Activated naive CD8-positive, alpha-beta T cell treated with anti-CD3 and anti-CD28 coated beads, Interleukin-2, amount 10 ng/mL, durations not matched to agents 7 days and 5 days (primary cell): ENCODE measurements around the gene NLRC5. TPM values are rescaled to one million over a fixed set of nuclear protein-coding genes. Genes with fewer than 3 reads are reported as not detected.

Source experiments
- ATAC-seq: fragments of 150-1000 bp; cut with Tn5 transposase; one replicate; pipeline ENCODE4 v1.10.0; 2021; ENCODE audit warnings: low read depth, moderate library complexity
- POLR2A ChIA-PET: fragments of 350-600 bp; sonication (Branson Sonifier 250); formaldehyde crosslinking; loops from one replicate; lab custom pipeline; 2021; ENCODE audit warnings: antibody characterized with exemption; lab: Charles Lee
- DNase-seq: peaks from one replicate; pipeline ENCODE4 v3.0.0; 2021
- H3K27ac Mint-ChIP-seq: one replicate; pipeline ENCODE4 v1.8.0; 2022; ENCODE audit warnings: mild to moderate bottlenecking, mixed read lengths
- H3K27me3 Mint-ChIP-seq: one replicate; pipeline ENCODE4 v1.8.0; 2022; ENCODE audit warnings: mild to moderate bottlenecking, moderate library complexity, mixed read lengths
- H3K36me3 Mint-ChIP-seq: one replicate; pipeline ENCODE4 v1.8.0; 2021; ENCODE audit warnings: mild to moderate bottlenecking, mixed read lengths
- H3K4me1 Mint-ChIP-seq: one replicate; pipeline ENCODE4 v1.8.0; 2021; ENCODE audit warnings: mixed read lengths
- H3K4me3 Mint-ChIP-seq: one replicate; pipeline ENCODE4 v1.8.0; 2022; ENCODE audit warnings: mild to moderate bottlenecking, moderate library complexity, mixed read lengths
- H3K9me3 Mint-ChIP-seq: one replicate; pipeline ENCODE4 v1.8.0; 2021; ENCODE audit warnings: mixed read lengths
- total RNA-seq, 2 experiments: library from RNA; stranded (reverse); gene quantifications; one replicate each; pipeline ENCODE4 v1.2.3, GENCODE V29; 2021

Gene NLRC5
- total RNA-seq, 2 experiments from 2014 or later: 401 to 414 TPM

DNA sequence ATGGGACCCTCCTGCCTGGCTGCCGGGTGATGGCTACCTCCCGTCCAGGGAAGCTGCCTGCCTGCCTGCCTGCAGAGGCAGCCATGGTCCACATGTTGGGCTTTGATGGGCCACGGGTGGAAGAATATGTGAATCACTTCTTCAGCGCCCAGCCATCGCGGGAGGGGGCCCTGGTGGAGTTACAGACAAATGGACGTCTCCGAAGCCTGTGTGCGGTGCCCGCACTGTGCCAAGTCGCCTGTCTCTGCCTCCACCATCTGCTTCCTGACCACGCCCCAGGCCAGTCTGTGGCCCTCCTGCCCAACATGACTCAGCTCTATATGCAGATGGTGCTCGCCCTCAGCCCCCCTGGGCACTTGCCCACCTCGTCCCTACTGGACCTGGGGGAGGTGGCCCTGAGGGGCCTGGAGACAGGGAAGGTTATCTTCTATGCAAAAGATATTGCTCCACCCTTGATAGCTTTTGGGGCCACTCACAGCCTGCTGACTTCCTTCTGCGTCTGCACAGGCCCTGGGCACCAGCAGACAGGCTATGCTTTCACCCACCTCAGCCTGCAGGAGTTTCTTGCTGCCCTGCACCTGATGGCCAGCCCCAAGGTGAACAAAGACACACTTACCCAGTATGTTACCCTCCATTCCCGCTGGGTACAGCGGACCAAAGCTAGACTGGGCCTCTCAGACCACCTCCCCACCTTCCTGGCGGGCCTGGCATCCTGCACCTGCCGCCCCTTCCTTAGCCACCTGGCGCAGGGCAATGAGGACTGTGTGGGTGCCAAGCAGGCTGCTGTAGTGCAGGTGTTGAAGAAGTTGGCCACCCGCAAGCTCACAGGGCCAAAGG is 36.8 kb downstream of the NLRC5 start:
- POLR2A ChIA-PET: interaction anchor here (0.5 to 6.2 kb wide), 5 partner anchors 13 to 44 kb away, joined by 3 to 63 read pairs (median 3); no protein-coding TSS in a partner anchor
- H3K36me3 Mint-ChIP-seq: peaks cover 76% of the 10 kb centered on the region

DNA sequence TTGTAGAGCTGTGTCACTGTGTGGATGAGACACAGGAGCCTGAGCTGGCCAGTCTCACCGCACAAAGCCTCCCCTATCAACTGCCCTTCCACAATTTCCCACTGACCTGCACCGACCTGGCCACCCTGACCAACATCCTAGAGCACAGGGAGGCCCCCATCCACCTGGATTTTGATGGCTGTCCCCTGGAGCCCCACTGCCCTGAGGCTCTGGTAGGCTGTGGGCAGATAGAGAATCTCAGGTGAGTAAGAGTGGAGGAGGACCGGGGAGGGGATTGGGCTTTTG is 37.4 kb downstream of the NLRC5 start:
- no peak overlapping the region for H3K4me3 Mint-ChIP-seq
- peaks cover 56% of the 10 kb centered on the region for H3K4me1 Mint-ChIP-seq

More for the DNA sequence above, 36.8 kb downstream of the NLRC5 start:
- peaks cover 61% of the 10 kb centered on the region for H3K4me1 Mint-ChIP-seq
- H3K4me3 Mint-ChIP-seq: no peak overlapping the region
- H3K27me3 Mint-ChIP-seq: no peaks in the 10 kb centered on the region
- ATAC-seq (no peak), DNase-seq (no peak)
- H3K27ac Mint-ChIP-seq: peak overlapping the region; percentile 73
- no peaks in the 10 kb centered on the region for H3K9me3 Mint-ChIP-seq

DNA sequence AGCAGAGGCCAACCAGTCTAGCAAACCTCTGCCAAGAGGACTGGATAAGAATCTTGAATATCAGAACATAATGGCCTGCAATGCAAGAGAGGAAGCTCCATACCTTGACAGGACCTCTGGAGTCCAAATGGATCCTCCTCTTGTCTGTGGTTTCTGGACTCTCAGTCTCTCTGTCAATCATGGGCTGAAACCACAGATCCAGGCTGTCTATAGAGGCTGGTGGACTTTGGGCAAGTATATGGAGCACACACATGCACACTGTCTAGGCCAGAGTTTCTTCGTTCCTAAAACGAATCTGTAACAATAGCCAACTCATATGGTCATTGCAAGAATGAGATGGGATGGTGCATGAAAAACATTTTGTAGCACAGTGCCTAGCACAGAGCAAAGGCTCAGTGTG is 37.7 kb downstream of the NLRC5 start:
- Mint-ChIP-seq H3K9me3 (no peaks in the 10 kb centered on the region), H3K36me3 (peaks cover 76% of the 10 kb centered on the region), H3K4me1 (peaks cover 54% of the 10 kb centered on the region), H3K4me3 (no peak overlapping the region), H3K27me3 (no peaks in the 10 kb centered on the region), H3K27ac (peak overlapping the region; percentile 73)
- POLR2A ChIA-PET: interaction anchor here (0.8 to 4.1 kb wide), 5 partner anchors 12 to 45 kb away, joined by 3 to 39 read pairs (median 3); partner anchors contain the start of gene NLRC5
- DNase-seq (no peak), ATAC-seq (no peak)

More for the DNA sequence above, 37.4 kb downstream of the NLRC5 start:
- ATAC-seq (no peak), DNase-seq (no peak)
- H3K27ac Mint-ChIP-seq: peak overlapping the region; percentile 73
- H3K27me3 Mint-ChIP-seq: no peaks in the 10 kb centered on the region
- POLR2A ChIA-PET: interaction anchor here (0.8 to 4.1 kb wide), 4 partner anchors 12 to 44 kb away, joined by 3 to 39 read pairs (median 7); no protein-coding TSS in a partner anchor
- H3K36me3 Mint-ChIP-seq: peaks cover 76% of the 10 kb centered on the region
- H3K9me3 Mint-ChIP-seq: no peaks in the 10 kb centered on the region

GRCh38 chr16:57028086-57028485 is 38.7 kb downstream of the NLRC5 start:
- H3K27me3 Mint-ChIP-seq: no peaks in the 10 kb centered on the region
- ATAC-seq (no peak), DNase-seq (no peak)
- H3K4me1 Mint-ChIP-seq: peaks cover 46% of the 10 kb centered on the region
- H3K27ac Mint-ChIP-seq: peak overlapping the region; percentile 61
- POLR2A ChIA-PET: interaction anchor here (0.6 to 4.1 kb wide), 6 partner anchors 11 to 39 kb away, joined by 3 to 39 read pairs (median 4); partner anchors contain the start of gene NLRC5
- H3K9me3 Mint-ChIP-seq: no peaks in the 10 kb centered on the region
- H3K36me3 Mint-ChIP-seq: peaks cover 72% of the 10 kb centered on the region
- no peak overlapping the region for H3K4me3 Mint-ChIP-seq

- DNase-seq: no peak
- ATAC-seq: no peak
- Mint-ChIP-seq H3K27ac (no peak overlapping the region), H3K4me1 (peaks cover 42% of the 10 kb centered on the region), H3K36me3 (peaks cover 71% of the 10 kb centered on the region), H3K27me3 (no peaks in the 10 kb centered on the region), H3K4me3 (no peak overlapping the region), H3K9me3 (no peaks in the 10 kb centered on the region)
- POLR2A ChIA-PET: interaction anchor here (4.1 kb wide), 1 partner anchor 10 kb away, joined by 39 read pairs; no protein-coding TSS in a partner anchor
These were observed 40.1 kb downstream of the NLRC5 start for GRCh38 chr16:57029161-57030160.

- DNase-seq: no peak
- peaks cover 44% of the 10 kb centered on the region for H3K4me1 Mint-ChIP-seq
- POLR2A ChIA-PET: interaction anchor here (1.1 kb wide), 1 partner anchor 11 kb away, joined by 3 read pairs; no protein-coding TSS in a partner anchor
- H3K27me3 Mint-ChIP-seq: no peaks in the 10 kb centered on the region
- no peak for ATAC-seq
- H3K36me3 Mint-ChIP-seq: peaks cover 71% of the 10 kb centered on the region
- H3K27ac Mint-ChIP-seq: peak overlapping the region; percentile 13
- no peaks in the 10 kb centered on the region for H3K9me3 Mint-ChIP-seq
- H3K4me3 Mint-ChIP-seq: no peak overlapping the region
These were observed 41.1 kb downstream of the NLRC5 start for GRCh38 chr16:57030346-57030902.

DNA sequence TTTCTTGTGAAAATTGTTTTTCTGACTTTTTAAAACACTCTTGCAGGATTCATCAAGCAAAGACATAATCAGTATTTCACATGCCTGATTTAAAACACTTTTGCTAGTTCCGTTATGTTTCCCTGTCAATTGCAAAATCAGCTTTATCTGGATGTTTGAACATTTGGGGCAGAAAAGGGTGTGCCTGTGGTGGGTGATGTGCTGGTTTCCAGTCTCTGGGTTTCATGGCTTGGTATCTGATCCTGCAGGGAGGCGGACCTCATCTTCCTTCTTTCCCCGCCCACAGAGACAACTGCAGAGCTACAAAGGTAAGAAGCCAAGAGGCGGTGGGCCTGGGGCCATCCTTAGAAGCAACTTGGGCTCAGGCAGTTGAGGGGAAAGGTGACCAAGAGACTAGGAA is 41.8 kb downstream of the NLRC5 start:
- Mint-ChIP-seq H3K36me3 (peaks cover 70% of the 10 kb centered on the region), H3K27ac (no peak overlapping the region), H3K4me1 (peaks cover 48% of the 10 kb centered on the region), H3K9me3 (no peaks in the 10 kb centered on the region), H3K4me3 (no peak overlapping the region), H3K27me3 (no peaks in the 10 kb centered on the region)
- POLR2A ChIA-PET: interaction anchor here (1.1 to 4.0 kb wide), 3 partner anchors 8 to 10 kb away, joined by 3 to 26 read pairs (median 8); no protein-coding TSS in a partner anchor
- DNase-seq (no peak), ATAC-seq (no peak)

- DNase-seq (no peak), ATAC-seq (no peak)
- no peaks in the 10 kb centered on the region for H3K27me3 Mint-ChIP-seq
- peaks cover 67% of the 10 kb centered on the region for H3K36me3 Mint-ChIP-seq
- H3K4me3 Mint-ChIP-seq: no peak overlapping the region
- peaks cover 54% of the 10 kb centered on the region for H3K4me1 Mint-ChIP-seq
- no peak overlapping the region for H3K27ac Mint-ChIP-seq
- POLR2A ChIA-PET: interaction anchor here (1.2 to 4.0 kb wide), 3 partner anchors 9 to 37 kb away, joined by 4 to 26 read pairs (median 8); no protein-coding TSS in a partner anchor
- no peaks in the 10 kb centered on the region for H3K9me3 Mint-ChIP-seq
These were observed 43.0 kb downstream of the NLRC5 start for GRCh38 chr16:57032346-57032745.

- Mint-ChIP-seq H3K4me3 (no peak overlapping the region), H3K27me3 (no peaks in the 10 kb centered on the region), H3K9me3 (no peaks in the 10 kb centered on the region), H3K4me1 (peaks cover 54% of the 10 kb centered on the region), H3K27ac (peak overlapping the region; percentile 45), H3K36me3 (peaks cover 66% of the 10 kb centered on the region)
- DNase-seq (no peak), ATAC-seq (no peak)
- POLR2A ChIA-PET: interaction anchor here (0.7 to 4.0 kb wide), 5 partner anchors 8 to 43 kb away, joined by 3 to 26 read pairs (median 4); partner anchors contain the start of gene NLRC5
These were observed 43.6 kb downstream of the NLRC5 start for GRCh38 chr16:57032931-57033330.

- H3K27ac Mint-ChIP-seq: peak overlapping the region; percentile 81
- H3K4me3 Mint-ChIP-seq: peak overlapping the region; percentile 4
- H3K27me3 Mint-ChIP-seq: no peaks in the 10 kb centered on the region
- POLR2A ChIA-PET: interaction anchor here (1.2 to 6.3 kb wide), 4 partner anchors 8 to 47 kb away, joined by 3 to 39 read pairs (median 4); partner anchors contain the start of gene NLRC5
- ATAC-seq (no peak), DNase-seq (no peak)
- H3K36me3 Mint-ChIP-seq: peaks cover 59% of the 10 kb centered on the region
- no peaks in the 10 kb centered on the region for H3K9me3 Mint-ChIP-seq
- peaks cover 73% of the 10 kb centered on the region for H3K4me1 Mint-ChIP-seq
These were observed 47.0 kb downstream of the NLRC5 start for GRCh38 chr16:57036315-57036714.

GRCh38 chr16:57036945-57037344 is 47.6 kb downstream of the NLRC5 start:
- peaks cover 77% of the 10 kb centered on the region for H3K4me1 Mint-ChIP-seq
- no peaks in the 10 kb centered on the region for H3K27me3 Mint-ChIP-seq
- no peak for ATAC-seq
- no peak overlapping the region for H3K4me3 Mint-ChIP-seq
- no peak for DNase-seq
- POLR2A ChIA-PET: interaction anchor here (1.2 to 6.3 kb wide), 4 partner anchors 9 to 48 kb away, joined by 3 to 39 read pairs (median 4); partner anchors contain the start of gene NLRC5
- H3K27ac Mint-ChIP-seq: peak overlapping the region; percentile 81
- no peaks in the 10 kb centered on the region for H3K9me3 Mint-ChIP-seq
- peaks cover 53% of the 10 kb centered on the region for H3K36me3 Mint-ChIP-seq

DNA sequence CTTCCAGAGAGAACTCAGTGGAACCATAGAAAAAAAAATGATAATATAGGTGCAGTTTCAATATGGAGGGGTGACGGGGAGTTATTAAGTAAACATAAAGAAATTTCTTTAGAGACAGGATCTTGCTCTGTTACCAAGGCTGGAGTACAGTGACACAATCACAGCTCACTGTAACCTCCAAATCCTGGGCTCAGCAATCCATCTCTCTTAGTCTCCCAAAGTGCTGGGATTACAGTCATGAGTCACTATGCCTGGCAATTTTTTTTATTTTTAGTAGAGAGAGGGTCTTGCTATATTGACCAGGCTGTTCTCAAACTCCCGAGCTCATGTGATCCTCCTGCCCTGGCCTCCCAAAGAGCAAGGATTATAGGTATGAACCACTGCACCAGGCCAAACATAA is 48.8 kb downstream of the NLRC5 start:
- POLR2A ChIA-PET: interaction anchor here (1.9 to 6.3 kb wide), 5 partner anchors 10 to 50 kb away, joined by 7 to 75 read pairs (median 39); partner anchors contain the start of gene NLRC5
- Mint-ChIP-seq H3K27ac (peak overlapping the region; percentile 81), H3K36me3 (peaks cover 51% of the 10 kb centered on the region), H3K4me1 (peaks cover 86% of the 10 kb centered on the region), H3K9me3 (no peaks in the 10 kb centered on the region), H3K27me3 (no peaks in the 10 kb centered on the region), H3K4me3 (peak overlapping the region; percentile 56)
- no peak for DNase-seq
- ATAC-seq: no peak
